NCI-H2196 treated with DMSO at 0.1 percent for 48 hours (cell line): ENCODE data around the gene TSEN2.
"Not testable (repeated sequence)": the region's sequence is repeated elsewhere in the genome, so short reads cannot be mapped to it uniquely, and the experiment has no call there.

Experiments
- DNase-seq: peaks from one replicate; lab custom pipeline; 2025; ENCODE audit not compliant: unreplicated experiment; lab: John Stamatoyannopoulos, UW

TSEN2 gene

GRCh38 chr3:12451960-12452359, 32.3 kb upstream of the TSEN2 start:
- no peak for DNase-seq

GRCh38 chr3:12452361-12453330, 31.6 kb upstream of the TSEN2 start:
- no peak for DNase-seq

- no peak for DNase-seq
Observed at GRCh38 chr3:12454076-12454815, 30.0 kb upstream of the TSEN2 start.

- no peak for DNase-seq
Observed at GRCh38 chr3:12454816-12455121, 29.5 kb upstream of the TSEN2 start.

- no peak for DNase-seq
Observed at GRCh38 chr3:12455740-12456139, 28.5 kb upstream of the TSEN2 start.

- no peak for DNase-seq
Observed at GRCh38 chr3:12456441-12456840, 27.8 kb upstream of the TSEN2 start.

- DNase-seq, result not testable (repeated sequence)
Observed at GRCh38 chr3:12457380-12457779, 26.9 kb upstream of the TSEN2 start.

GRCh38 chr3:12458901-12459300, 25.4 kb upstream of the TSEN2 start:
- no peak for DNase-seq

GRCh38 chr3:12460127-12460526, 24.2 kb upstream of the TSEN2 start:
- no peak for DNase-seq

- DNase-seq, result no peak
Observed at GRCh38 chr3:12461097-12461649, 23.1 kb upstream of the TSEN2 start.

GRCh38 chr3:12462159-12462947, 21.9 kb upstream of the TSEN2 start:
- no peak for DNase-seq

GRCh38 chr3:12463686-12464085, 20.6 kb upstream of the TSEN2 start:
- no peak for DNase-seq

GRCh38 chr3:12464181-12464580, 20.1 kb upstream of the TSEN2 start:
- DNase-seq, result no peak

GRCh38 chr3:12465151-12465835, 19.0 kb upstream of the TSEN2 start:
- DNase-seq, result no peak

GRCh38 chr3:12465836-12466225, 18.4 kb upstream of the TSEN2 start:
- DNase-seq, result no peak

- no peak for DNase-seq
Observed at GRCh38 chr3:12467746-12468145, 16.5 kb upstream of the TSEN2 start.

- no peak for DNase-seq
Observed at GRCh38 chr3:12468276-12468675, 16.0 kb upstream of the TSEN2 start.

GRCh38 chr3:12468757-12469156, 15.5 kb upstream of the TSEN2 start:
- DNase-seq, result no peak

- not testable (repeated sequence) for DNase-seq
Observed at GRCh38 chr3:12469222-12469621, 15.1 kb upstream of the TSEN2 start.

- DNase-seq, result no peak
Observed at GRCh38 chr3:12470111-12470510, 14.2 kb upstream of the TSEN2 start.

GRCh38 chr3:12470680-12471079, 13.6 kb upstream of the TSEN2 start:
- DNase-seq, result no peak
